ENCODE results near the gene CELSR1. TPM values are rescaled to one million over a fixed set of nuclear protein-coding genes. Genes with fewer than 3 reads are reported as not detected.

Gene CELSR1
- total and polyA plus RNA-seq, 10 donors = 4.3 to 13.1 (median 8.4) TPM

DNA sequence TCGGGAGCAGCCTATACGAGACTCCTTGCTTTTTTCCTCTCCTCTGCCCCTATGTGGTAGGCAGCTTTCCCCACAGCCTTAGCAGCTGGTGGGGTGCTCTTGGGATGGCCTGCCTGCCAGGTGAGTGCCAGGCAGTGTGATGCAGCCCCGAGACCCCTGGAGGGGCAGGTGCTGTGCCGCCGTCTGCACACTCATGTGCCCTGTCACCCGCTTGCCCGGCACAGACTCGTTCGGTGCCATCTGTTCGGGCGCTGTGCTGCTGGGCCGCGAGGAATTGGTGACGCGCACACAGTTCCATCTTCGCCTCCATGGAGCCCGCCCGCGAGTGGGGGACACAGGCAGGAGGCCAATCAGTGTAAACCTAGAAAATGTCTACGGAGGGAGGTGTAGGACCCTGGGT lies 186.8 kb downstream of the CELSR1 start:
- Histone ChIP-seq H3K36me3 (peaks cover 13 to 100% (median 96%) of the 10 kb centered on the region in 6 donors), H3K27me3 (replicated peaks in 1 of 7) (no peaks in the 10 kb centered on the region), H3K4me1 (peaks cover 0 to 14% (median 3%) of the 10 kb centered on the region in 6 donors), H3K4me3 (no peak overlapping the region), H3K27ac (no peak overlapping the region), H3K9me3 (no peaks in the 10 kb centered on the region)
- TF ChIP-seq, protein P1, sequence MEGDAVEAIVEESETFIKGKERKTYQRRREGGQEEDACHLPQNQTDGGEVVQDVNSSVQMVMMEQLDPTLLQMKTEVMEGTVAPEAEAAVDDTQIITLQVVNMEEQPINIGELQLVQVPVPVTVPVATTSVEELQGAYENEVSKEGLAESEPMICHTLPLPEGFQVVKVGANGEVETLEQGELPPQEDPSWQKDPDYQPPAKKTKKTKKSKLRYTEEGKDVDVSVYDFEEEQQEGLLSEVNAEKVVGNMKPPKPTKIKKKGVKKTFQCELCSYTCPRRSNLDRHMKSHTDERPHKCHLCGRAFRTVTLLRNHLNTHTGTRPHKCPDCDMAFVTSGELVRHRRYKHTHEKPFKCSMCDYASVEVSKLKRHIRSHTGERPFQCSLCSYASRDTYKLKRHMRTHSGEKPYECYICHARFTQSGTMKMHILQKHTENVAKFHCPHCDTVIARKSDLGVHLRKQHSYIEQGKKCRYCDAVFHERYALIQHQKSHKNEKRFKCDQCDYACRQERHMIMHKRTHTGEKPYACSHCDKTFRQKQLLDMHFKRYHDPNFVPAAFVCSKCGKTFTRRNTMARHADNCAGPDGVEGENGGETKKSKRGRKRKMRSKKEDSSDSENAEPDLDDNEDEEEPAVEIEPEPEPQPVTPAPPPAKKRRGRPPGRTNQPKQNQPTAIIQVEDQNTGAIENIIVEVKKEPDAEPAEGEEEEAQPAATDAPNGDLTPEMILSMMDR (IDR thresholded peaks at IDR 0.05 in 8 of 11, conservative IDR thresholded peaks at IDR 0.05 in 3 of 11) = no peak
- no peak for TF ChIP-seq POLR2A (IDR thresholded peaks at IDR 0.05)
- peak in 1 of 3 donors; percentile 58 for TF ChIP-seq POLR2AphosphoS5 (IDR thresholded peaks at IDR 0.05)
- WGBS, 5 donors = 94 to 98% (median 97%) methylated on average over 20 of the region's 20 CpGs
- peak; percentile 63 for DNase-seq
- intact Hi-C loops (cut with DNase I; ENCODE audit: low total_unique reads) = no loop called here

DNA sequence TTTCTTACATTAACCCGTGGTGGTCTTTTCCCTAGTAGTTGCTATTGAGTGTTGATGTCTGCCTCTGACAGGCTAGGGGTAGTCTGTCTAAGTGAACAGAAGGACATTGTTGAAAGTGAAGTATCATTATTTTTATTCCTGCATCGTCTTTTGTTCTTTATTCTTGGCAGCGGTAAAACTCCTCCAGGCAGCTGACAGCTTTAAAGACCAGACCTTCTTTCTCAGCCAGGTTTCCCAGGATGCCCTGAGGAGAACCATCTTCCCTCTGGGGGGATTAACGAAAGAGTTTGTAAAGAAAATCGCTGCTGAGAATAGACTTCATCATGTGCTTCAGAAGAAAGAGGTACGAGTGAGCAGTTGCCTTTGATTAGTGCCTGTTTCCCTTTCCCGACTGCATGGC lies 187.3 kb downstream of the CELSR1 start:
- DNase-seq = no peak
- Histone ChIP-seq H3K36me3 (peaks cover 13 to 100% (median 98%) of the 10 kb centered on the region in 6 donors), H3K9me3 (no peaks in the 10 kb centered on the region), H3K27ac (no peak overlapping the region), H3K4me1 (peaks cover 0 to 11% (median 0%) of the 10 kb centered on the region in 6 donors), H3K4me3 (no peak overlapping the region), H3K27me3 (replicated peaks in 1 of 7) (no peaks in the 10 kb centered on the region)
- intact Hi-C loops (cut with DNase I; ENCODE audit: low total_unique reads) = no loop called here
- TF ChIP-seq POLR2A (IDR thresholded peaks at IDR 0.05) (no peak), POLR2AphosphoS5 (IDR thresholded peaks at IDR 0.05) (no peak)
- TF ChIP-seq, protein P1 (IDR thresholded peaks at IDR 0.05 in 8 of 11, conservative IDR thresholded peaks at IDR 0.05 in 3 of 11) = no peak
- 90 to 94% (median 92%) methylated on average over 7 of the region's 7 CpGs for WGBS, 5 donors

DNA sequence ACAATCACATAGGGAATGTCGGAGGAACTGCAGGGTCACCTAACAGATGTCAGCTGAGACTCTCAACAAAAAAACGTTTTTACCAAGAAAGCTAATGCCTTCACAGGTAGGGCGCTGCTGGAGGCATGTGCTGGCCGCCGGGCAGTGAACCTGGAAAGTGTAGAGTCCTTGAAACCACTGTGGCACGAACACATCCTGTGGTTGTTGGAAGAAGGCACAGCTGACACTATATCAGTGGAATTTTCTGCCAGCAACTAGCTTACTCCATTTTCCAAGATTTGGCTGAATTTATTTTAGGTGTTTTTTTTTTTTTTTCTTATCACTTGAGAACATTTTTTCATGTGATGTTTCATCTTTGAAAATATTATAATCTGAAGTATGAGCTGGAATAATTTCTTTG lies 187.7 kb downstream of the CELSR1 start:
- 72 to 86% (median 78%) methylated on average over 6 of the region's 6 CpGs for WGBS, 5 donors
- peaks cover 13 to 100% (median 99%) of the 10 kb centered on the region in 6 donors for H3K36me3 ChIP-seq
- H3K4me3 ChIP-seq = no peak overlapping the region
- intact Hi-C loops (cut with DNase I; ENCODE audit: low total_unique reads) = no loop called here
- H3K4me1 ChIP-seq = peaks cover 0 to 11% (median 0%) of the 10 kb centered on the region in 6 donors
- peak; percentile 42 for DNase-seq
- H3K27me3 ChIP-seq (replicated peaks in 1 of 7) = no peaks in the 10 kb centered on the region
- no peaks in the 10 kb centered on the region for H3K9me3 ChIP-seq
- H3K27ac ChIP-seq = no peak overlapping the region
- no peak for TF ChIP-seq POLR2AphosphoS5 (IDR thresholded peaks at IDR 0.05)
- no peak for TF ChIP-seq POLR2A (IDR thresholded peaks at IDR 0.05)
- TF ChIP-seq, protein P1 (IDR thresholded peaks at IDR 0.05 in 8 of 11, conservative IDR thresholded peaks at IDR 0.05 in 3 of 11) = no peak

DNA sequence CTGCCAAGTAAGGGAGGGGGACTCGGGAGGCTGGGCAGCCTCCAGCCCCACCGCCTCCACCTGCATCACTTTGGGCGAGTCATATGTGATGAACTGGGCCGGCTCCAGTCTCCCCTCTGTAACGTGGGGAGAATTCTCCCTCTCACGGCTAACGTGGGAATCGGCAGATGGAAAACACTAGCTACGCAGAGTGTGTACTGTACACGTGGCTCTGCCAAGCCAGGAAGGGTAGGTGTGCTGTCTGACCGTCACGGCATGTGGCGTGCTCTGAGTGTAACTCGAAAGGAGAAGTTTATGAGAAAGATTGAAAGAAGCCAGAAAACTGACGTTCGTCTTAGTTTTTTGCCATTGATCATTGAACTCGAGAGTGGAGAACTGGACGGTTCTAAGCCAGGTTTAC lies 188.2 kb downstream of the CELSR1 start:
- 84 to 95% (median 89%) methylated on average over 18 of the region's 18 CpGs for WGBS, 5 donors

More for the DNA sequence above, 188.2 kb downstream of the CELSR1 start:
- no peak overlapping the region for H3K27ac ChIP-seq
- peaks cover 13 to 100% (median 100%) of the 10 kb centered on the region in 6 donors for H3K36me3 ChIP-seq
- TF ChIP-seq POLR2AphosphoS5 (IDR thresholded peaks at IDR 0.05) (no peak), POLR2A (IDR thresholded peaks at IDR 0.05) (no peak)
- TF ChIP-seq, protein P1 (IDR thresholded peaks at IDR 0.05 in 8 of 11, conservative IDR thresholded peaks at IDR 0.05 in 3 of 11) = no peak
- H3K27me3 ChIP-seq (replicated peaks in 1 of 7) = no peaks in the 10 kb centered on the region
- peaks cover 0 to 11% (median 0%) of the 10 kb centered on the region in 6 donors for H3K4me1 ChIP-seq
- no peaks in the 10 kb centered on the region for H3K9me3 ChIP-seq
- no peak overlapping the region for H3K4me3 ChIP-seq
- peak; percentile 53 for DNase-seq
- intact Hi-C loops (cut with DNase I; ENCODE audit: low total_unique reads) = no loop called here

Data from spleen (tissue), 11 donors.